ENCODE results near the gene AHI1. TPM values are rescaled to one million over a fixed set of nuclear protein-coding genes. Genes with fewer than 3 reads are reported as not detected.
A peak's percentile ranks its signal among the peaks of the same experiment; 100 is the strongest.

Gene AHI1
- total RNA-seq, 1 experiment from 2014 or later, result 18.8 TPM

DNA sequence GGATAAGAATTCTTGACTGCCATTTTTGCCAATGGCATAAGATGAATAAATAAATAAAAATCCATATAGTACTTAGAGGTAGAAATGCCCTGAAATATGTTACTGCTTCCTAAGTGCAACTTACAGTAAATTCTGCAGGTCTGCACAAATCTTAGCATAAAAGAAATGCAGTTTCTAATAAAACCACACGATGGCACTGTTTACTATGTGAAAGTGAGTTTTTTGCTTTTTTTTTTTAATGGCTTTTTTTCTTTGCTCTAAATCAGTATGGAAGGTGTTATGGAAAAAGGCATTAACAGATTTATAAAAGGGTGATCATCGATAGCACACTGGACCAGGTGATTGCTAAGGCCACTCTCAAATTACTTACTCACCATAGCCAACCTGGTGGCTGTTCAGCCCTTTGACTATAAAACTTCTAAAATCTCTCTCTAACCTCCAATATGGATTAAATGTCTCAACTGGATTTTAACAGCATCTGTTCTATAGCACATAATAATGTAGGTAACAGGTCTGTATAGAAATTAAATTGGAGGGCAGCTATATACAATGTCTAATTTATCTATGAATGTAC is 45.8 kb downstream of the AHI1 start:
- ChIA-PET CTCF (no interaction called here), POLR2A (no interaction called here)
- Mint-ChIP-seq H3K27me3 (ENCODE audit: low read depth) (no peaks in the 10 kb centered on the region), H3K4me3 (no peak overlapping the region), H3K4me1 (no peaks in the 10 kb centered on the region), H3K9me3 (no peaks in the 10 kb centered on the region), H3K36me3 (no peaks in the 10 kb centered on the region), H3K27ac (no peak overlapping the region)
- ATAC-seq (no peak; the same call in 1 of the 2 replicates), DNase-seq (ENCODE audit: low spot score) (no peak)
- TF ChIP-seq, protein P1, sequence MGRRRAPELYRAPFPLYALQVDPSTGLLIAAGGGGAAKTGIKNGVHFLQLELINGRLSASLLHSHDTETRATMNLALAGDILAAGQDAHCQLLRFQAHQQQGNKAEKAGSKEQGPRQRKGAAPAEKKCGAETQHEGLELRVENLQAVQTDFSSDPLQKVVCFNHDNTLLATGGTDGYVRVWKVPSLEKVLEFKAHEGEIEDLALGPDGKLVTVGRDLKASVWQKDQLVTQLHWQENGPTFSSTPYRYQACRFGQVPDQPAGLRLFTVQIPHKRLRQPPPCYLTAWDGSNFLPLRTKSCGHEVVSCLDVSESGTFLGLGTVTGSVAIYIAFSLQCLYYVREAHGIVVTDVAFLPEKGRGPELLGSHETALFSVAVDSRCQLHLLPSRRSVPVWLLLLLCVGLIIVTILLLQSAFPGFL (CRISPR knock-in tag; IDR thresholded peaks at IDR 0.05; ENCODE audit: borderline replicate concordance), result no peak
- no peak for TF ChIP-seq ELF4 (CRISPR knock-in tag; IDR thresholded peaks at IDR 0.05; ENCODE audit: low read depth)
- TF ChIP-seq ZNF263 (CRISPR knock-in tag; IDR thresholded peaks at IDR 0.05; ENCODE audit: low read depth), result no peak
- TF ChIP-seq ZBTB21 (CRISPR knock-in tag; IDR thresholded peaks at IDR 0.05; ENCODE audit: borderline replicate concordance), result no peak
- TF ChIP-seq, protein P2, sequence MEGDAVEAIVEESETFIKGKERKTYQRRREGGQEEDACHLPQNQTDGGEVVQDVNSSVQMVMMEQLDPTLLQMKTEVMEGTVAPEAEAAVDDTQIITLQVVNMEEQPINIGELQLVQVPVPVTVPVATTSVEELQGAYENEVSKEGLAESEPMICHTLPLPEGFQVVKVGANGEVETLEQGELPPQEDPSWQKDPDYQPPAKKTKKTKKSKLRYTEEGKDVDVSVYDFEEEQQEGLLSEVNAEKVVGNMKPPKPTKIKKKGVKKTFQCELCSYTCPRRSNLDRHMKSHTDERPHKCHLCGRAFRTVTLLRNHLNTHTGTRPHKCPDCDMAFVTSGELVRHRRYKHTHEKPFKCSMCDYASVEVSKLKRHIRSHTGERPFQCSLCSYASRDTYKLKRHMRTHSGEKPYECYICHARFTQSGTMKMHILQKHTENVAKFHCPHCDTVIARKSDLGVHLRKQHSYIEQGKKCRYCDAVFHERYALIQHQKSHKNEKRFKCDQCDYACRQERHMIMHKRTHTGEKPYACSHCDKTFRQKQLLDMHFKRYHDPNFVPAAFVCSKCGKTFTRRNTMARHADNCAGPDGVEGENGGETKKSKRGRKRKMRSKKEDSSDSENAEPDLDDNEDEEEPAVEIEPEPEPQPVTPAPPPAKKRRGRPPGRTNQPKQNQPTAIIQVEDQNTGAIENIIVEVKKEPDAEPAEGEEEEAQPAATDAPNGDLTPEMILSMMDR (IDR thresholded peaks at IDR 0.05), result peak; percentile 59; the same call in 1 of the 2 replicates

DNA sequence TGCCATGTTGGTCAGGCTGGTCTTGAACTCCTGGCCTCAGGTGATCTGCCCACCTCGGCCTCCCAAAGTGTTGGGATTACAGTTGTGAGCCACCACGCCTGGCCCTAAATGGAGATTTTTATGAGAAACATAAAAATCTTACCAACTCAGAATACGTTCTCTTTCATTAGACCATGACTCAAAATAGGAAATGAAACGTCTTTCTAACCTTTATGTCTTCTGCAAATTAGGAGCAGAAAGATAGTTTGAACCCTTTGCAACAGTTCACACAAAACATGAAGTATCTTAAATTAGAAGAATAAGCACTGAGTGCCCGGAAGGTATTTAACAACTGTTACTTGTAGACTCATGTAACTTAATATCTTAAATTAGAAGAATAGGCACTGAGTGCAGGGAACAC is 48.3 kb downstream of the AHI1 start:
- ATAC-seq, result no peak
- Mint-ChIP-seq H3K9me3 (no peaks in the 10 kb centered on the region), H3K27ac (no peak overlapping the region), H3K36me3 (peaks cover 7% of the 10 kb centered on the region), H3K27me3 (ENCODE audit: low read depth) (no peaks in the 10 kb centered on the region), H3K4me3 (no peak overlapping the region), H3K4me1 (no peaks in the 10 kb centered on the region)
- ChIA-PET CTCF (no interaction called here), POLR2A (no interaction called here)
- no peak for DNase-seq (ENCODE audit: low spot score)
- TF ChIP-seq, protein P3, sequence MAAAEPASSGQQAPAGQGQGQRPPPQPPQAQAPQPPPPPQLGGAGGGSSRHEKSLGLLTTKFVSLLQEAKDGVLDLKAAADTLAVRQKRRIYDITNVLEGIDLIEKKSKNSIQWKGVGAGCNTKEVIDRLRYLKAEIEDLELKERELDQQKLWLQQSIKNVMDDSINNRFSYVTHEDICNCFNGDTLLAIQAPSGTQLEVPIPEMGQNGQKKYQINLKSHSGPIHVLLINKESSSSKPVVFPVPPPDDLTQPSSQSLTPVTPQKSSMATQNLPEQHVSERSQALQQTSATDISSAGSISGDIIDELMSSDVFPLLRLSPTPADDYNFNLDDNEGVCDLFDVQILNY (CRISPR knock-in tag; IDR thresholded peaks at IDR 0.05), result no peak
- TF ChIP-seq, protein P4, sequence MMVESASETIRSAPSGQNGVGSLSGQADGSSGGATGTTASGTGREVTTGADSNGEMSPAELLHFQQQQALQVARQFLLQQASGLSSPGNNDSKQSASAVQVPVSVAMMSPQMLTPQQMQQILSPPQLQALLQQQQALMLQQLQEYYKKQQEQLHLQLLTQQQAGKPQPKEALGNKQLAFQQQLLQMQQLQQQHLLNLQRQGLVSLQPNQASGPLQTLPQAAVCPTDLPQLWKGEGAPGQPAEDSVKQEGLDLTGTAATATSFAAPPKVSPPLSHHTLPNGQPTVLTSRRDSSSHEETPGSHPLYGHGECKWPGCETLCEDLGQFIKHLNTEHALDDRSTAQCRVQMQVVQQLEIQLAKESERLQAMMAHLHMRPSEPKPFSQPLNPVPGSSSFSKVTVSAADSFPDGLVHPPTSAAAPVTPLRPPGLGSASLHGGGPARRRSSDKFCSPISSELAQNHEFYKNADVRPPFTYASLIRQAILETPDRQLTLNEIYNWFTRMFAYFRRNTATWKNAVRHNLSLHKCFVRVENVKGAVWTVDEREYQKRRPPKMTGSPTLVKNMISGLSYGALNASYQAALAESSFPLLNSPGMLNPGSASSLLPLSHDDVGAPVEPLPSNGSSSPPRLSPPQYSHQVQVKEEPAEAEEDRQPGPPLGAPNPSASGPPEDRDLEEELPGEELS (CRISPR knock-in tag; IDR thresholded peaks at IDR 0.05), result no peak
- TF ChIP-seq USF2 (CRISPR knock-in tag; IDR thresholded peaks at IDR 0.05) (no peak), SOX15 (CRISPR knock-in tag; IDR thresholded peaks at IDR 0.05) (no peak), GABPB1 (CRISPR knock-in tag; IDR thresholded peaks at IDR 0.05) (no peak), SP1 (CRISPR knock-in tag; conservative IDR thresholded peaks at IDR 0.05) (no peak), KAT7 (CRISPR knock-in tag; IDR thresholded peaks at IDR 0.05; ENCODE audit: borderline replicate concordance) (no peak), ARID4B (CRISPR knock-in tag; IDR thresholded peaks at IDR 0.05; ENCODE audit: borderline replicate concordance) (no peak), PRDM15 (CRISPR knock-in tag; IDR thresholded peaks at IDR 0.05) (no peak), ZNF232 (CRISPR knock-in tag; IDR thresholded peaks at IDR 0.05) (no peak), NR1H2 (CRISPR knock-in tag; IDR thresholded peaks at IDR 0.05) (no peak), ATF1 (CRISPR knock-in tag; IDR thresholded peaks at IDR 0.05) (no peak)
- TF ChIP-seq, protein P5, sequence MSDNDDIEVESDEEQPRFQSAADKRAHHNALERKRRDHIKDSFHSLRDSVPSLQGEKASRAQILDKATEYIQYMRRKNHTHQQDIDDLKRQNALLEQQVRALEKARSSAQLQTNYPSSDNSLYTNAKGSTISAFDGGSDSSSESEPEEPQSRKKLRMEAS (CRISPR knock-in tag; IDR thresholded peaks at IDR 0.05), result no peak
- TF ChIP-seq, protein P6, sequence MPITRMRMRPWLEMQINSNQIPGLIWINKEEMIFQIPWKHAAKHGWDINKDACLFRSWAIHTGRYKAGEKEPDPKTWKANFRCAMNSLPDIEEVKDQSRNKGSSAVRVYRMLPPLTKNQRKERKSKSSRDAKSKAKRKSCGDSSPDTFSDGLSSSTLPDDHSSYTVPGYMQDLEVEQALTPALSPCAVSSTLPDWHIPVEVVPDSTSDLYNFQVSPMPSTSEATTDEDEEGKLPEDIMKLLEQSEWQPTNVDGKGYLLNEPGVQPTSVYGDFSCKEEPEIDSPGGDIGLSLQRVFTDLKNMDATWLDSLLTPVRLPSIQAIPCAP (CRISPR knock-in tag; IDR thresholded peaks at IDR 0.05), result no peak

Measured in WTC11 (cell line).